ENCODE measurements around the gene ADGRG6. TPM values are rescaled to one million over a fixed set of nuclear protein-coding genes. Genes with fewer than 3 reads are reported as not detected.

ADGRG6 gene
- total RNA-seq, 1 experiment from 2014 or later = 2.5 TPM

- no peaks in the 10 kb centered on the region for H3K27me3 ChIP-seq (ENCODE audit: insufficient read depth, low read length)
- H3K9me3 ChIP-seq (ENCODE audit: control insufficient read depth, low read depth, low read length) = no peaks in the 10 kb centered on the region
- no peaks in the 10 kb centered on the region for H4K20me1 ChIP-seq (ENCODE audit: control insufficient read depth, insufficient read depth, insufficient read length)
- no peak overlapping the region for H3K18ac ChIP-seq (ENCODE audit: insufficient read length, low read depth, low read length)
- H2AK5ac ChIP-seq (ENCODE audit: insufficient read length, low read length) = no peak overlapping the region
- no peak overlapping the region for H3T11ph ChIP-seq (ENCODE audit: low read length)
- H4K8ac ChIP-seq (replicated peaks; ENCODE audit: insufficient read length, low read depth, low read length) = no peak overlapping the region
- TF ChIP-seq, protein P1, sequence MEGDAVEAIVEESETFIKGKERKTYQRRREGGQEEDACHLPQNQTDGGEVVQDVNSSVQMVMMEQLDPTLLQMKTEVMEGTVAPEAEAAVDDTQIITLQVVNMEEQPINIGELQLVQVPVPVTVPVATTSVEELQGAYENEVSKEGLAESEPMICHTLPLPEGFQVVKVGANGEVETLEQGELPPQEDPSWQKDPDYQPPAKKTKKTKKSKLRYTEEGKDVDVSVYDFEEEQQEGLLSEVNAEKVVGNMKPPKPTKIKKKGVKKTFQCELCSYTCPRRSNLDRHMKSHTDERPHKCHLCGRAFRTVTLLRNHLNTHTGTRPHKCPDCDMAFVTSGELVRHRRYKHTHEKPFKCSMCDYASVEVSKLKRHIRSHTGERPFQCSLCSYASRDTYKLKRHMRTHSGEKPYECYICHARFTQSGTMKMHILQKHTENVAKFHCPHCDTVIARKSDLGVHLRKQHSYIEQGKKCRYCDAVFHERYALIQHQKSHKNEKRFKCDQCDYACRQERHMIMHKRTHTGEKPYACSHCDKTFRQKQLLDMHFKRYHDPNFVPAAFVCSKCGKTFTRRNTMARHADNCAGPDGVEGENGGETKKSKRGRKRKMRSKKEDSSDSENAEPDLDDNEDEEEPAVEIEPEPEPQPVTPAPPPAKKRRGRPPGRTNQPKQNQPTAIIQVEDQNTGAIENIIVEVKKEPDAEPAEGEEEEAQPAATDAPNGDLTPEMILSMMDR (conservative IDR thresholded peaks at IDR 0.05) = no peak
- no peak overlapping the region for H3K4me2 ChIP-seq (ENCODE audit: insufficient read depth, insufficient read length, low read length)
- no peaks in the 10 kb centered on the region for H3K79me1 ChIP-seq (ENCODE audit: insufficient read depth, low read depth, low read length, poor library complexity, severe bottlenecking)
- no peak overlapping the region for H2BK5ac ChIP-seq (ENCODE audit: insufficient read length, low read length)
- no CpG with 5 or more reads among the region's 4 CpGs for WGBS (ENCODE audit: extremely low coverage, insufficient read length, low lambda C conversion rate)
- no peak overlapping the region for H2AFZ ChIP-seq (ENCODE audit: low read length)
- H4K91ac ChIP-seq (ENCODE audit: insufficient read length, low read depth, low read length) = no peak overlapping the region
- Mint-ChIP-seq H3K4me1 (peaks cover 26 to 28% of the 10 kb centered on the region in 2 experiments), H3K4me3 (no peak overlapping the region), H3K9me3 (no peaks in the 10 kb centered on the region), H3K27ac (no peak overlapping the region; a peak in 1 of 7 replicates), H3K36me3 (ENCODE audit: insufficient read depth in 1 of 3, low read depth in 3 of 3) (no peaks in the 10 kb centered on the region; a peak in 1 of 7 replicates), H3K27me3 (ENCODE audit: low read depth) (no peaks in the 10 kb centered on the region)
- no peak overlapping the region for H3K9ac ChIP-seq (ENCODE audit: extremely low read depth, insufficient read length, low read length)
- no peak overlapping the region for H3K14ac ChIP-seq (ENCODE audit: insufficient read depth, low read length)
- H3K23me2 ChIP-seq (ENCODE audit: insufficient read length, low read depth, low read length, poor library complexity, severe bottlenecking) = no peaks in the 10 kb centered on the region
- H3K23ac ChIP-seq (ENCODE audit: insufficient read length, low read depth, low read length) = no peak overlapping the region
- H3K4ac ChIP-seq (ENCODE audit: low read depth, low read length) = no peak overlapping the region
- DNase-seq = no peak
- H3K79me2 ChIP-seq (ENCODE audit: insufficient read depth, low read length) = no peaks in the 10 kb centered on the region
- no peak overlapping the region for H2BK15ac ChIP-seq (ENCODE audit: low read depth, low read length)
- H2BK12ac ChIP-seq (ENCODE audit: insufficient read length, low read depth, low read length) = no peak overlapping the region
- H2BK120ac ChIP-seq (ENCODE audit: low read depth, low read length, poor library complexity, severe bottlenecking) = no peak overlapping the region
- no peak overlapping the region for H3K56ac ChIP-seq (ENCODE audit: insufficient read length, low read depth, low read length)
- no peak overlapping the region for H3K27ac ChIP-seq (ENCODE audit: insufficient read length, low read depth, low read length)
- H4K5ac ChIP-seq (ENCODE audit: insufficient read length, low read depth, low read length) = no peak overlapping the region
- no peak overlapping the region for H2BK20ac ChIP-seq (ENCODE audit: low read depth, low read length, poor library complexity, severe bottlenecking)
- no peaks in the 10 kb centered on the region; the same call in 1 of the 2 replicates for H3K4me1 ChIP-seq (ENCODE audit: insufficient read depth, low read length)
Observed at GRCh38 chr6:142377497-142377848, 75.7 kb downstream of the ADGRG6 start.
